GM12891 (cell line): ENCODE measurements around the gene DDX47.
"Not testable (repeated sequence)": the region's sequence is repeated elsewhere in the genome, so short reads cannot be mapped to it uniquely, and the experiment has no call there.

ENCODE experiments used
- DNase-seq: peaks from one replicate; pipeline ENCODE4 v3.0.0; 2011; ENCODE audit warnings: low spot score; ENCODE audit not compliant: insufficient read length
- FAIRE-seq: peaks from 2 replicates; lab custom pipeline; 2011; peaks lifted over from hg19 to GRCh38; lab: Jason Lieb, UNC
- PAX5 ChIP-seq: IDR thresholded peaks from 2 replicates; pipeline ENCODE4 v1.6.1; 2011; ENCODE audit warnings: low read length, moderate library complexity, mild to moderate bottlenecking; ENCODE audit not compliant: insufficient read depth, severe bottlenecking
- POLR2A ChIP-seq: IDR thresholded peaks from 2 replicates; pipeline ENCODE4 v1.6.1; 2011; ENCODE audit warnings: low read depth, low read length, control low read depth
- POLR2AphosphoS5 ChIP-seq: IDR thresholded peaks from 2 replicates; pipeline ENCODE4 v1.6.1; 2011; ENCODE audit warnings: low read depth, low read length, control low read depth
- POU2F2 ChIP-seq: IDR thresholded peaks from 2 replicates; pipeline ENCODE4 v1.6.1; 2011; ENCODE audit warnings: low read depth, mild to moderate bottlenecking, control low read depth, low read length, moderate library complexity
- SPI1 ChIP-seq: IDR thresholded peaks from 2 replicates; pipeline ENCODE4 v1.6.1; 2011; ENCODE audit warnings: low read depth, low read length, control low read depth
- TAF1 ChIP-seq: IDR thresholded peaks from 2 replicates; pipeline ENCODE4 v1.6.1; 2011; ENCODE audit warnings: low read depth, low read length, control low read depth

The DDX47 gene

DNA sequence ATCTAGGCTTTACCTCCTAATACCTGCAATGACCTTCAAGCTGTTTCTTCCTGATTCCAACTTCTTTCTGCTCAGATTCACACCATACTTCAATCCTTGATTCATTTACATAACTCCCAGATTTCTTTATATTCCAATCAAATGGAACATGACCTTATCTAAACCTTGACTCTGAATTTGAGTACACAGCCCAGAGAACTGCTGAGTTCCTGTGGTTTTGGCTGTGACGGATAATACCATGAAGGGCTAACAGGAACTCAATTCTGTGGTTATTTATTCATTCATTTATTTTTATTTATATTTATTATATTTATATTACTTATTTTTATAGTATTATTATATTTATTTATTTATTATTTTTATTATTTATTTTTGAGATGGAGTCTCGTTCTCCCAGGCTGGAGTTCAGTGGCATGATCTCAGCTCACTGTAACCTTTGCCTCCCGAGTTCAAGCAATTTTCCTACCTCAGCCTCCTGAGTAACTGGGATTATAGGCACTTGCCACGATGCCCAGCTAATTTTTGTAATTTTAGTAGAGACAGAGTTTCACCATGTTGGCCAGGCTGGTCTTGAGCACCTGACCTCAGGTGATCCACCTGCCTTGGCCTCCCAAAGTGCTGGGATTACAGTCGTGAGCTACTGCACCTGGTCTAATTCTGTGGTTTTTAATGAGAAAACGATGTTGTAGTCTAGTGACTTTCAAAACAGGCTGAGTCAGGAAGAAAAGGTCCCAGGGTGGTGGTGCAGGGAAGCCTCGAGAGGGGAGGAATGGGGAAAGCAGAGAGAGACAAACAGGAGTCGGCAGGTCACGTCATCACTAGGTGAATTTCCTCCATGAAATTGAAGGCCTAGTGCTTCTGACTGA lies 16.0 kb upstream of the DDX47 start:
- FAIRE-seq (no peak), DNase-seq (no peak)
- TF ChIP-seq TAF1 (no peak), SPI1 (no peak), POLR2A (no peak)

DNA sequence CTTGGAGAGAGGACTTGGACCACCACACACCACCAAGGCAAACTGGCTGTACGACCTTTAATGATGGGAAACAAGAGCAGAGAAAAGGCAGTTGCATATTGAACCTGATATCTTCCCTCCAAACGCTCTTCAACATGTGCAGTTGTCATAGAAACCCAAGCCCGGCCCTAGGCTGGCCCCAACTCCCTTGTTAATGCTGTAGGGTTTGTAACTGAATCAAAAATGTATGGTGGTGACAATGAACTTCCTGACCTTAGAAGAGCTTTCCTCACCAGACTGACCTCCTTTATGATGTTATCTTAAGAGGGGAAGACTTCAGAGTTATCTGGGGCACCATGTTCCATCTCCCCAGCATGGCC lies 15.4 kb upstream of the DDX47 start:
- DNase-seq, result no peak
- FAIRE-seq, result no peak
- TF ChIP-seq POLR2AphosphoS5 (no peak), POLR2A (no peak), PAX5 (no peak), TAF1 (no peak)

DNA sequence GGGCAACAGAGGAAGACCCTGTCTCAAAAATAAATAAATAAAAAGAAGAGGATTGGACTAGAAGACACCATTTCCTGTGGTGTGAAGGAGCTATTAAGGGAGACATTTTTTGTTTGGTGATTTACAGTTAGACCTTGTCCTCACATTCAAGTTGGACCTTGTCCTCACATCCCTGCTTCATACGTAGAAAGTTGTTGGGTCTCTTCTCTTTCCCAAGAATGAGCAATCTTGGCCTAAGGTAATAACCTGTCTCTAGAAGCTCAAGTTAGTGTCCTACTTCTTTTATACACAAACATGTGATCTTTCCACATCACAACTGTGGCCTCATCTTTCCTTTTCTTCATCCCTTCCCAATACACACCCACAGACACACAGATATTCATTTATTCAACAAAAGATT lies 14.7 kb upstream of the DDX47 start:
- no peak for FAIRE-seq
- DNase-seq, result no peak
- TF ChIP-seq PAX5, result no peak

DNA sequence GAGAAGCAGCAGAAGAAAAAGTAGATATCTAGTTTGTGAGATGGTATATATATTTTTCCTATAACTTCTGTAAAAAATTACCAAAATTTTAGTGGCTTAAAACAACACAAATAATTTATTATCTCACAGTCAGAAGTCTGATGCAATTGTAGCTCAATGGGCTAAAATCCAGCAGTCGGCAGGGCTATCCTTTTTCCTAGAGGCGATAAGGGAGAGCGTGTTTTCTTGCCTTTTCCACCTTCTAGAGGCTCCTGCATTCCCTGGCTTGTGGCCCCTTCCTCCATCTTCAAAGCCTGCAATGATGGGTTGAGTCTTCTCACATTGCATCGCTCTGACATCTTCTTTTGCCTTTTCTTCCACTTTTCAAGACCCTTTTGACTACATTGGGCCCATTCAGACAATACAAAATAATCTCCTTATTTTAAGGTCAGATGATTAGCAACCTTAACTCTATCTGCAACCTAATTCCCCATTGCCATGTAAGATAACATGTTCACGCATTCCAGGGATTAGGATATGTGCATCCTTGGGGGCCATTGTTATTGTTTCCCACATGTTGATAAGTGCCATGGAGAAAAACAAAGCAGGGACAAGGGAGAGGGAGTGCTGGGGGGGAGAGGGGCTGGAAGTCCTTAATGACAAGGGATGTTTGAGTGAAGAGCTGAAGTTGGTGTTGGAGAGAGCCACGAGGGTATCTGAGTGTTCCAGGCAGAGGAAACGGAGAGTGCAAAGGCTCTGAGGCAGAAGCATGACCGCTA lies 13.8 kb upstream of the DDX47 start:
- no peak for FAIRE-seq
- no peak for TF ChIP-seq POLR2A
- no peak for TF ChIP-seq PAX5
- no peak for TF ChIP-seq TAF1
- TF ChIP-seq SPI1, result no peak
- TF ChIP-seq POLR2AphosphoS5, result no peak
- no peak for TF ChIP-seq POU2F2
- DNase-seq, result no peak

DNA sequence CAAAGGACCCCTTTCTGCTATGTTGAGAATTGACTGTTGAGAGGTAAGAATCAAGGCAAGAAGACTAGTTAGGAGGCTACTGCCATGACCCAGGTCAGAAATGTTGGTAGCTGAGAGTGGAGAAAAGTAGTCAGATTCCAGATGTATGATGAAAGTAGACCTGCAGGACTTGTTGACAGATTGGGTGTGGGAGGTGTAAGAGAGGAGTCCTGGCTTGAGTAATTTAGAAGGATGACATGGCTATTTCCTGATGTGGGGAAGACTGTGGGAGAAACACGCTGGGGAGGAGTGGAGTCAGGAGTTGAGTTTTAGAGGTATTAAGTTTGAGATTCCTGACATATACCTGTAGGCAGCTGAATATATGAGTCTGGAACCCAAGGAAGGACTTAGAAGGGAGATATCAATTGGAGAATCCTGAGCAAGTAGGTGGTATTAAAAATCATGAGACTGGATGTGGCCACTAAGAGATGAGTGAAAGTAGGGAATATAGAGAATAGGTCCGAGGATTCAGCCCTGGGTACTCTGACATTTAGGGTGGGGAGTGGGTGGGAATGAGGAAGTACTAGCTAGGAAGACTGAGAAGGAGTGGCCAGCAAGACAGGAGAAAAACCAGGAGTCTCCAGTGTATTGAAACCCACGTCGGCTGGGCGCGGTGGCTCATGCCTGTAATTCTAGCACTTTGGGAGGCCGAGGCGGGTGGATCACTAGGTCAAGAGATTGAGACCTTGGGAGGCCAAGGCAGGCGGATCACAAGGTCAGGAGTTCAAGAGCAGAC lies 12.6 kb upstream of the DDX47 start:
- DNase-seq, result no peak
- FAIRE-seq, result no peak
- no peak for TF ChIP-seq POLR2A
- TF ChIP-seq SPI1, result no peak
- no peak for TF ChIP-seq PAX5
- TF ChIP-seq TAF1, result no peak
- TF ChIP-seq POLR2AphosphoS5, result no peak
- no peak for TF ChIP-seq POU2F2

DNA sequence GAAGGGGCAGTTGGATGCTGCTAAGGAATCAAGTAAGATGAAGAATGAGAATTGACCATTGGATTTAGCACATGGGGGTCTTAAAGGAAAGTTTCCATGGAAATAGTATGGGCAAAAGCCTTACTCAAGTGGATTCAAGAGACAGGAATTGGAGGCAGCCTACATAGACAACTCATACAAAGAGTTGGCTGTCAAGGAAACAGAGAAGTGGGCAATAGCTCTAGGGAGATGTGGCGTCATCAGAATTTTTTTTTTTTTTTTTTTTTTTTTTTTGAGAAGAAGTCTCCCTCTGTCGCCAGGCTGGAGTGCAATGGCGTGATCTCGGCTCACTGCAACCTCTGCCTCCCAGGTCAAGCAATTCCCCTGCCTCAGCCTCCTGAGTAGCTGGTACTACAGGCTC lies 11.5 kb upstream of the DDX47 start:
- peak; percentile 65 for TF ChIP-seq SPI1
- not testable (repeated sequence) for DNase-seq, FAIRE-seq

DNA sequence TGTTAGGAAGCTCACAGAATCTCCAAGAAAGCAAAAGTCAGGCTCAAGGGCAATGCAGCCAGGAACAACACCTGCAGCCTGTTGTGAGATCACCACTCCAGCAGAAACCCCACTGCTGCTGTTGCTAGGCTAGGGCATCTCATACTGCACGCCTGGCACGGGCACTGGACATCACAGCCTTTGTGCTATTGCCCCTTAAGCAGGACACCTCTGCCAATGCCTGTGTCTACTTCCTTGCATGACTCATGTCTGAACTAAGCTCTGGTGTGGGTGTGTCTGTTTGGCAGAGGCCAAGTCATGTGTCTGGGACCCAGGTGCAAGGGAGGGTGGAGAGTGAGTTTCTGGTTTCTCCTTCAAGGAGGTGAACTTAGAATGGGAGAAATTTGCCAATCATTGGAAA lies 10.0 kb upstream of the DDX47 start:
- DNase-seq (no peak), FAIRE-seq (peak; percentile 93)
- TF ChIP-seq SPI1 (peak; percentile 68), PAX5 (no peak), POLR2A (no peak), POU2F2 (no peak), POLR2AphosphoS5 (no peak)

DNA sequence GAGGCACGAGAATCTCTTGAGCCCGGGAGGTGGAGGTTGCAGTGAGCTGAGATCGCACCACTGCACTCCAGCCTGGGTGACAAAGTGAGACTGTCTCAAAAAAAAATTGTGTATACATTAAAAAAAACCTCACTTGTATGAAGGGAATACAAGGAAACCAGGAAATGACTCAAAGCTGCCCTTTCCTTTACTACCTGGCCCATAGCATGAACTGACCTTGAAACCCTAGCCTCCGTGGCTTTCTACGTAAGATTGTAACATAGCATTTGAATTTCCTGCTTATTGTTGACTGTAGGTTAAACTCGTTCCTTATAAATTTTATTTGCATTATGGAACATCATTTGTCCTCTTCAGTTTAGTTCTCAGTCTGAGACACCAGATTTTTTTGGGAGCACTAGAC lies 9.1 kb upstream of the DDX47 start:
- TF ChIP-seq POLR2A (no peak), POU2F2 (no peak), POLR2AphosphoS5 (no peak), TAF1 (no peak), PAX5 (no peak), SPI1 (no peak)
- DNase-seq (no peak), FAIRE-seq (no peak)

DNA sequence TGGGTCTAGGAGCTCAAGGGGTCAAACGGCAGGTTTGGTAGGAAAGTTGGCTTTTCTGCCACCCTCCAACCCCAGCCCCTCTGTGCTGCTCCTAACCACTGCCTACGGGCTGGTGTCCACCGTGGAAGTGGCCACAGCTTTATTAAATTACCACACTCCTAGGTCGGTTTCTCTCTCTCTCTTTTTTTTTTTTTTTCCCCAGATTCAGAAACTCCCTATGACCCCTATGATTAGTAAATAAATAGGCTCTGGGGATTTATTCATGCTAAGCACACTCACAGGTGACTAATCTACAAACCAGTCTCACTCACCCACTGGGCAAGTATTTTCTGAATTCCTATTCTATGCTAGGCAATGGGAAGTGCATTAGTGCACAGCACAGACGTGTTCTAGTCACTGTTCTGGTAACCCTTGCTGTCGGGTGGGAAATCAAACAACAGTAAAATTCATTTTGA lies 8.7 kb upstream of the DDX47 start:
- FAIRE-seq (no peak), DNase-seq (no peak)
- TF ChIP-seq SPI1 (0 out of 2 replicates have a peak, but pooled peaks have one; percentile 1), POLR2AphosphoS5 (no peak), POU2F2 (no peak), TAF1 (no peak), POLR2A (no peak)
